GM19463 (cell line): ENCODE results near the gene TRAT1.

Source experiments
- ATAC-seq: cut with Tn5 transposase; IDR thresholded peaks from one replicate; pipeline ENCODE4 v1.9.1; 2021; ENCODE audit warnings: mild to moderate bottlenecking, moderate library complexity; ENCODE audit not compliant: unreplicated experiment

The TRAT1 gene

DNA sequence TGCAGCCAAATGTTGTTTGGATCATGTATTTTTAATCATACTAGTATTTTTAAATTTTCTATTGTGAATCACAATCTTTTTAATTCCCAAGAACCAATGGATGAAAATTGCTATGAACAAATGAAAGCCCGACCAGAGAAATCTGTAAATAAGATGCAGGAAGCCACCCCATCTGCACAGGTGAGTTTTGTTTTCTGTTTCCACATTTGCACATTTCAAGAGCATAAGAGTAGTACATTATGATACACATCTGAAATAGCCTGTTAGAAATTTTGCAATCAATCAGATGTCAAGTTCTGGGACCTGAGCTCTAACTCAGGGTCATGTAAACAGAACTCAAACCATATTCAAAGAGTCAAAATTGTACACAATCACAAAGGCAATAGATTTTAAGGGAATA is 26.5 kb downstream of the TRAT1 start:
- ATAC-seq = no peak

DNA sequence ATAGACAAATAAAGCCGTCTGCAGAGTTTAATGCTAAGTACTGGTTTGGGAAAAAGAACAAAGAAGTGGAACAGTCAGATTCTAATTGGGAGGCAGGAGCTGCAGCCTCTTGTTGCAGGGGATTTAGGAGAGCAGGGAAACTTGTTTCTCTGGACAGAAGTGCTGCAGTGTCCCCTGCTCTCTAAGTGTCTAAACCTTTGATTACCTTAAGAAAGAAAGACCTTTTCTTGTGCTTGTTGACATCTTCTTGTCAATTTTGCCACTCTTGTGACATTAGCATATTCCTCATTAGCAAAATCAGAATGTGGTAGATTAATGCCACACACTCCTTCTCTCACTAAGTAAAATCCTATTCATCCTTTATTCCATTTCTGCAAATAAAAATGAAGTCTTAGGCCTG is 38.8 kb downstream of the TRAT1 start:
- no peak for ATAC-seq

DNA sequence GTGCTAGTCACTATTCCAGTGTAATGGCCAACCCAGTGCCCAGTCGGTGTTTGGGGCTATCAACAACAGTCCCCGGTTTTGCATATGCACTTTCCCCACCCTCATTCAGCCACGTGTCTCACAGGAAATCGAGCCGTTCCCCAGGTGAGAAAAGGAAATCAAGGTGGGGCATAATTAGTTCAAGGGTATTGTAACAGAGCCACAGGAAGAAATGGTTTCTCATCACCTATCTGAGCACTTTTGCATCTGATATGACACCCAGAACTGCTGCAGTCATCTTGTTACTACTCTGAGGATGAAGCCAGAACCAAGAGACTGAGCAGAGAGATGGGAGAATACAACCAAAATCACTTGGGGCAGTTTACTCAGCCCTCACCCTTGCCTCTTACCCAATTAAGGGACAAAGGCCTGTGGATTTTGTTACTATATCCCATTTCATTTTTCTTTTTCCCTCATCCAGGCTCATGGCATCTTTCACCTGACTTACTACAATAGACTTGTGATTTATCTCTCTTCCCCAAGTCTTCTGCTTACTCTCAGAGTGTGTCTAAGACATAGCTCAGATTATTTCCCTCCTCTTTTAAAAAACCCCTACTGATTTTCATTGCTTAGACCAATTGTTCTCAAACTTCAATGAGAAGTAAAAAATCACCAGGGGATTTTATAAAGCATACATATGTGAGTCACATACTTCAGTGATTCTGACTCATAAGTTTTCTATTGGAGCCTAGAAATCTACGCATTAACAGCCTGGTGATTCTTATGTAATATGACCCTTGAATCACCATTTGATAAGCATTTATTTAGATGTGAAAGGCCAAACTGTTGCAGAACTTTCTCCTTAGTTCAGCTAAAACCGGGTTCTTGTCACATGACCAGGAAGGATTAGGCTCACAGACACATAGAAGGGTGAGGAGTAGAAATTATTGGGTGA is 40.5 kb downstream of the TRAT1 start:
- ATAC-seq = peak; percentile 61

DNA sequence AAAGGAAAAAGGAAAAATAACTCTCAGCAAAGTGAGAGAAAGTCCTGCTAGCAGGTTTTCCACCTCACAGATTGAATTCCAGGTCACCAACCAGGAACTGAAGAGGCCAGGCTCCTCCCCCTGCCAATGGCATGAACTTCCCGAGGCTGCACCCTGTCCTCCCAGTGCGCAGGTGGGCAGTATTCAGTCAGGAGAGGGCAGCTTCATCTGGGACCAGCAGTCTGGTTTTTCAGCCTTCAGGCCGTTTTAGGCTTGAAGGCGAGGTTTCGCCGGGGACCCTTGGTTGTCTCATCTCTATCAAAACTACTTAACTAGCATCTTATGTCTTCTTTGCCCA is 41.2 kb downstream of the TRAT1 start:
- ATAC-seq = no peak

DNA sequence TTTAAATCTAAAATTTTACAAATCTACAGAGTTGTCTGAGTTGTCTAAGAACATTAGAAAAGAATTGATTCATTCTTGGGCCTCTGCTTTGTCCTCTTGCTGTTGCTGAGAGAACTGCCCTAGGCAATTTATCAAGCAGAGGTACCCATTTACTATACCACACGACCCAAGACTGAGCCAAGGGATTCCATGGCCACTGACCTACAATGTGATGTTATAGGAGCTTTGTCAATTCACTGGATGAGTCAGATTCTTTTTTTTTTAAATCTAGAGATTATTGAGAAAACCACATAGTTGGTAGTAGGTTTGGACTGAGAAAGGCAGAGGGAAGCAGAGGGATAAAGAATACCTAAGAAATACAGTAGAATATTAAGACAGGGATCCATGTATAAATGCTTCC is 55.3 kb downstream of the TRAT1 start:
- no peak for ATAC-seq

DNA sequence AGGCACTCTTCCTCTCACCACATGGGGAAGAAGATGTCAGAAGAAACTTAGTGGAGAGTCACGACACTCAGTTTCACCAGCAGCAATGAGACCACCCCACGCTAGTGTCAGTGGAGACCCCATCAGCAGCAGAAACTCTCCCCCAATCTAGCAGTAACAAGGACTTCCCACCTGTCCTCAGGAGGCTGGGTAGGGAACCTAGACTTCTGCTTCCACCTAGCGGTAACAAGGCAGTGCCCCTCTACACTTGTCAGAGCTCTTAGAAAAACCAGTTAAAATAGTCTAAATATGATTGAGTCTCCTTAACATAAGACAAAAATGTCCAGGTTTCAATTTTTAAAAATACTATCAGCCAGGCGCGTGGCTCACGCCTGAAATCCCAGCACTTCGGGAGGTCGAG is 57.3 kb downstream of the TRAT1 start:
- no peak for ATAC-seq

DNA sequence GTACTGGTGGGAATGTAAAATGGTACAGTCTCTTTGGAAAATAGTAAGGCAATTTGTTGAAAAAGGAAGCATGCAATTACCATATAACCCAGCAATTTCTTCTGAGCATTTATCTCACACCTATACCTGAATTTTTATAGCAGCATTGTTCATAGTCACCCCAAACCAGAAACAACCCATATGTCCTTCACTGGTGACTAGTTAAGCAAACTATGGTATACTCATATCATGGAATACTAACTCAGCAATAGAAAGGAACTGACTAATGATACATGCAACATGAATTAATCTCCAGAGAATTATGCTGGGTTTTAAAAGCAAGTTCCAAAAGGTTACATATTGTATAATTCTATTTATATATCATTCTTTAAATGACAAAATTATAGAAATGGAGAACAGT is 60.2 kb downstream of the TRAT1 start:
- ATAC-seq = no peak

DNA sequence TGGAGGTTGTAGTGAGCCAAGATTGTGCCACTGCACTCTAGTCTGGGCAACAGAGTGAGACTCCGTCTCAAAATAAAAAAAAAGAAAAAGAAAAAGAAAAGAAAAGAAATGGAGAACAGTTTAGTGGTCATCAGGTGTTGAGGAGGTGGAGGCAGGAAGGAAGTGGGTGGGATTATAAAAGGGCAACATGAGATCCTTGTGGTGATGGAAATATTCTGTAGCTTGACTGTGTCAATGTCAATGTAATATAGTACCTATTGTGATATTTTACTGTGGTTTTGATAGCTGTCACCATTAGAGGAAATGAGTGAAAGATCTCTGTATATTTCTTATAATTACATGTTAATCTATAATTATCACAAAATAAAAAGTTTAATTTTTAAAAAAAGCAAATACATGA is 60.8 kb downstream of the TRAT1 start:
- ATAC-seq = no peak

DNA sequence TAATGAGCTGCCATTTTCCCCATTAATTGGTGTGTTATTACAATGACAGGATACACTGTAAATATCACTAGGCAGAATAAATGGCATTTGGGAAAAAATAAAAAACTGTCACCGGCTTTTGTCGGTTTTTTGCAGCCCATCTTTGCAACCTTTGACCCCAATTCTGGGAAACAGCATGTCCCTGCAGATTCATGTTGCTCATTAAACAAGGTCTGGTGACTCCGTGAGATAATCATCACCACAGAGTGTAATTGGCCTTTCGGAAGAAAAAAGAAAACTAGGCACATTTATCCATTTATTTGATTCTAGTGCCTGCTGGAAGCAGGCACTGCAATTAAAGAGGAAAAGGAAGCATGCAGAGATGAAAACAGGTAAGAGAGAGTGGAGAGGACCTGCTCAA is 64.5 kb downstream of the TRAT1 start:
- ATAC-seq = no peak

DNA sequence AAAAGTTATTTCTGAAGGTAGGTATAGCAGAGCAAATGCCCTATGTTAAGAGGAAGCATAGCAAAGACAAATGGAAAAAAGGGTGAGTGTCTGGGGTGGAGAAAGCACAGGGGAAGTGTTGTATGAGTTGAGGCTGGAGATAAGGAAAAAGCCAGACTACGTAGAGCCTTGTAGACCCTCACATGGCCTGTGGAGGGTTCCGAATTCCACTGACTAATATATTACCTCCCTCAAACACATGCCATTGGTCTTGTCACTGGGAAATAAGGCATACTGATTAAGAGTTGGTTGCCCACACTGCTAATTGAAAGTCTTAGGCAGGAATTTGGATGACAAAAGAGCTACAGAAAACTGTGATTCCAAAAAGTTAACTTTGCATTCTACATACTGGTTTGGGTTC is 65.2 kb downstream of the TRAT1 start:
- no peak for ATAC-seq

DNA sequence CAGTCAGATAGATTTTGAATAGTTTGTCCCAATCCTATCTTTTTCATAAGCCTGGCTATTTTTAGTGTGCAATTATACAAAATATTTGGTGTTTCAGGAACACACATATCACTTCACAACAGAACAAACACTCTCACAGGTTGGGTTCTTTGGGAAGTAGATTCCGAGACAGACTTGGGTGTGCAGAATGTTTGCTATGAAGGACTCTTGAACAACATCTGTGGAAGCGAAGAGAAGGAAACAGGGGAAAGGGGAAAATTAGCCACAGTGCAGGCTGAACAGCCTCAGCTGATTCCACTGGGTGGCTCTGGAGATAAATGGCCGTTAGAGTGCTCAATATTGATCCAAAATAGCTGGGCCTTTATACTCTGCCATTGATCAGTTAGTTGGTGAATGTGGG is 69.2 kb downstream of the TRAT1 start:
- no peak for ATAC-seq

DNA sequence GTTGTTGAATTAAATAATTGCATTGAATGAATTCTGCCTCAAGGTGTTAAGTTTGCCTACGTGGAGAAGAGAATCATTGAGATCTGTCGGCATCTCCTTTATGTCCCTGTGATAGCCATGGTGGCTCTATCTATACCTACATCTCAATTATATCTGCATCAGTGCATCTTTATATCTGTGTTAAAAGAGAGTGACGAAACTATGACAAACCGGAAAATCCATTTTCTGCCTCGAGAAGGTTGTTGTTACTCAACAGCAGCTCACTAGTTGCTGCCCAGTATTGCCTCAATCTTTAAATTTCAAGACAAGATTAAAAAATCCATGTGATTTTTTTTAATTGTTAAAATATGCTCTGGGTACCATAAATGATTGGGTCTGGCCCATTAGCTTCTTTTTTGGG is 72.4 kb downstream of the TRAT1 start:
- ATAC-seq = no peak

DNA sequence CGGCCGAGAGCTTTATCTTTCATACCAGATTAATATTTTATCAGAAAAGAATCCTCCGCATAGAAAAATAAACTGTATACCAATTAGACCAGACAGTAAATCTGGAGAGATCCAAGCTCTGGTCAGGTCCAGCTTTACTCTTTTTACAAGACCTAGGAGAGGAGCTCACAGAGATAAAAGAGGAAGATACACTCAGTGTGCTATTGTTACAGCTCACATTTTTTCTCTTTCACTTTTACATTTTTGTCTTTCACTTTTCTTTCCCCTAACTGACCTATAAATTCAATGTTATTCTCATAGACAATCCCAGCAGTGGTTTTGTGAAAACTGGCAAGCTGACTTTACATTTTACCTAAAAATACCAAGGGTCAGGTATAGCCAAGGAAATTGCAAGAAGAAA is 75.3 kb downstream of the TRAT1 start:
- no peak for ATAC-seq

DNA sequence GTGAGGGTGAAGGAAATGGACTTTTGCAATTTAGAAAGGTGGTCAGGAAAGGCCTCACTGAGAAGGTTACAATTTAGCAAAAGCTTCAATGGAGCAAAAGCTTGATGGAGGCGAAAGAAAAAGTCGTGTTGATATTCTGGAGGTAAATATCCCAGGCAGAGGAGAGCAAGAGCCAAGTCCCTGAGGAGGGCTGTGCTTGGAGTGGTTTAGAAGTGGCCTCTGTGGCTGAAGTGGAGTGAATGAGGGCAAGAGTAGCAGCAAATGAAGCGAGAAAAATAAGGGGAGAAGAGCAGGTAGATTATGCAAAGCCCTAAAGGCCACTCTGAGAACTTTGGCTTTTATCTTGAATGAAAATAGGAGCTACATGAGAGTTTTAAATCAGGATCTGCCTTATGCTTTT is 76.9 kb downstream of the TRAT1 start:
- no peak for ATAC-seq
